Measurements from ENCODE around the gene SPOCK1. TPM values are rescaled to one million over a fixed set of nuclear protein-coding genes. Genes with fewer than 3 reads are reported as not detected.

SPOCK1 gene
- total and polyA plus RNA-seq, 2 donors (not counting 3 experiments of a cell fraction or from before 2014, with no cell fraction given): 144 to 280 TPM

- ChIA-PET CTCF (interaction anchor here (1.3 kb wide), 1 partner anchor 8 kb away, joined by 3 read pairs; no protein-coding TSS in a partner anchor), POLR2A (no interaction called here)
- Histone ChIP-seq H3K4me1 (ENCODE audit: control insufficient read depth, extremely low read depth, insufficient read depth, low read length) (no peaks in the 10 kb centered on the region), H3K27me3 (ENCODE audit: control insufficient read depth in 2 of 2, insufficient read depth in 2 of 2, low read length in 2 of 2) (no peaks in the 10 kb centered on the region), H3K4me3 (replicated peaks in 1 of 3; ENCODE audit: insufficient read depth in 1 of 3, low read depth in 1 of 3, low read length in 3 of 3) (no peak overlapping the region), H3K9ac (replicated peaks; ENCODE audit: extremely low read depth, insufficient read depth, low read length) (no peak overlapping the region), H3K79me2 (ENCODE audit: control insufficient read depth, insufficient read depth, low read length) (no peaks in the 10 kb centered on the region), H2AFZ (ENCODE audit: low read depth, low read length) (no peak overlapping the region), H3K27ac (ENCODE audit: insufficient read depth, low read depth, low read length) (no peak overlapping the region), H4K20me1 (replicated peaks; ENCODE audit: control insufficient read depth, extremely low read depth, insufficient read depth, low read length) (no peaks in the 10 kb centered on the region), H3K9me1 (replicated peaks; ENCODE audit: control insufficient read depth, extremely low read depth, insufficient read depth, low read length) (no peaks in the 10 kb centered on the region), H3K4me2 (ENCODE audit: insufficient read depth, low read length) (no peak overlapping the region), H3K36me3 (ENCODE audit: control insufficient read depth in 2 of 2, extremely low read depth in 1 of 2, insufficient read depth in 2 of 2, low read length in 2 of 2) (no peaks in the 10 kb centered on the region), H3K9me3 (replicated peaks; ENCODE audit: control insufficient read depth, insufficient read depth, low read length) (no peaks in the 10 kb centered on the region)
- DNase-seq (ENCODE audit: low read depth, low spot score) (no peak), FAIRE-seq (no peak)
- no TSS peak for BruUV-seq (replicated peaks)
- intact Hi-C loops (cut with micrococcal nuclease): no loop called here
- no peak for TF ChIP-seq CTCF (IDR thresholded peaks at IDR 0.05; ENCODE audit: extremely low read depth in 1 of 2, insufficient read depth in 1 of 2, low read depth in 1 of 2, low read length in 2 of 2)
- TF ChIP-seq POLR2AphosphoS5 (IDR thresholded peaks at IDR 0.05; ENCODE audit: insufficient read depth, low read depth, low read length): no peak
- dilution Hi-C loops (cut with MboI; ENCODE audit: extremely low pct_ligation_motif_present, low sequenced_read_pairs): no loop called here
Observed at GRCh38 chr5:137085206-137085605, 413.9 kb downstream of the SPOCK1 start.

- Histone ChIP-seq H4K20me1 (replicated peaks; ENCODE audit: control insufficient read depth, extremely low read depth, insufficient read depth, low read length) (no peaks in the 10 kb centered on the region), H2AFZ (ENCODE audit: low read depth, low read length) (no peak overlapping the region), H3K4me2 (ENCODE audit: insufficient read depth, low read length) (no peak overlapping the region), H3K9me3 (replicated peaks; ENCODE audit: control insufficient read depth, insufficient read depth, low read length) (no peaks in the 10 kb centered on the region), H3K4me3 (replicated peaks in 1 of 3; ENCODE audit: insufficient read depth in 1 of 3, low read depth in 1 of 3, low read length in 3 of 3) (no peak overlapping the region), H3K9me1 (replicated peaks; ENCODE audit: control insufficient read depth, extremely low read depth, insufficient read depth, low read length) (no peaks in the 10 kb centered on the region), H3K4me1 (ENCODE audit: control insufficient read depth, extremely low read depth, insufficient read depth, low read length) (no peaks in the 10 kb centered on the region), H3K27ac (ENCODE audit: insufficient read depth, low read depth, low read length) (no peak overlapping the region), H3K27me3 (ENCODE audit: control insufficient read depth in 2 of 2, insufficient read depth in 2 of 2, low read length in 2 of 2) (no peaks in the 10 kb centered on the region), H3K79me2 (ENCODE audit: control insufficient read depth, insufficient read depth, low read length) (no peaks in the 10 kb centered on the region), H3K36me3 (ENCODE audit: control insufficient read depth in 2 of 2, extremely low read depth in 1 of 2, insufficient read depth in 2 of 2, low read length in 2 of 2) (no peaks in the 10 kb centered on the region), H3K9ac (replicated peaks; ENCODE audit: extremely low read depth, insufficient read depth, low read length) (no peak overlapping the region)
- dilution Hi-C loops (cut with MboI; ENCODE audit: extremely low pct_ligation_motif_present, low sequenced_read_pairs) (no loop called here), intact Hi-C loops (cut with micrococcal nuclease) (no loop called here)
- DNase-seq (ENCODE audit: low read depth, low spot score) (no peak), FAIRE-seq (no peak)
- BruUV-seq (replicated peaks): no TSS peak
- TF ChIP-seq POLR2AphosphoS5 (IDR thresholded peaks at IDR 0.05; ENCODE audit: insufficient read depth, low read depth, low read length): no peak
- TF ChIP-seq CTCF (IDR thresholded peaks at IDR 0.05; ENCODE audit: extremely low read depth in 1 of 2, insufficient read depth in 1 of 2, low read depth in 1 of 2, low read length in 2 of 2): no peak
- TF ChIP-seq POLR2A (IDR thresholded peaks at IDR 0.05; ENCODE audit: low read depth, low read length): no peak
- no peak for TF ChIP-seq FOS (IDR thresholded peaks at IDR 0.05; ENCODE audit: borderline replicate concordance, insufficient read depth, low read length)
- no peak for TF ChIP-seq GATA2 (IDR thresholded peaks at IDR 0.05; ENCODE audit: insufficient read depth, insufficient read length, low read depth, low read length)
- no peak for TF ChIP-seq JUN (IDR thresholded peaks at IDR 0.05; ENCODE audit: borderline replicate concordance, insufficient read depth, insufficient read length, low read depth)
- no peak for TF ChIP-seq MAX (IDR thresholded peaks at IDR 0.05; ENCODE audit: insufficient read depth, insufficient read length)
- no peak for TF ChIP-seq EZH2 (IDR thresholded peaks at IDR 0.05; ENCODE audit: borderline replicate concordance, low read depth, low read length, severe bottlenecking)
- TF ChIP-seq MYC (IDR thresholded peaks at IDR 0.05; ENCODE audit: low read depth, low read length): no peak
- CTCF ChIA-PET: interaction anchor here (1.0 to 1.9 kb wide), 5 partner anchors 9 to 236 kb away, joined by 3 to 10 read pairs (median 7); no protein-coding TSS in a partner anchor
- POLR2A ChIA-PET: no interaction called here
Observed at GRCh38 chr5:137084016-137084415, 415.1 kb downstream of the SPOCK1 start.

Data from endothelial cell of umbilical vein (primary cell).